Left renal cortex interstitium (tissue), 4 donors: Measurements from ENCODE around the gene KHDRBS2. TPM values are rescaled to one million over a fixed set of nuclear protein-coding genes. Genes with fewer than 3 reads are reported as not detected.

Source experiments
- DNase-seq, 4 donors: peaks; one replicate each; pipeline ENCODE4 v3.0.0-alpha.2; 2013; ENCODE audit warnings: low read depth in 4 of 4, low spot score in 2 of 4, missing footprints in 1 of 4
- polyA plus RNA-seq, 4 donors: library from polyadenylated mRNA; unstranded; fragments of 120-200 nt; gene quantifications; one replicate each; pipeline ENCODE4 v1.2.1, GENCODE V29; 2013; ENCODE audit not compliant: insufficient read length in 4 of 4

Gene KHDRBS2
- polyA plus RNA-seq, 4 donors, result 1.7 to 2.3 (median 2.1) TPM

DNA sequence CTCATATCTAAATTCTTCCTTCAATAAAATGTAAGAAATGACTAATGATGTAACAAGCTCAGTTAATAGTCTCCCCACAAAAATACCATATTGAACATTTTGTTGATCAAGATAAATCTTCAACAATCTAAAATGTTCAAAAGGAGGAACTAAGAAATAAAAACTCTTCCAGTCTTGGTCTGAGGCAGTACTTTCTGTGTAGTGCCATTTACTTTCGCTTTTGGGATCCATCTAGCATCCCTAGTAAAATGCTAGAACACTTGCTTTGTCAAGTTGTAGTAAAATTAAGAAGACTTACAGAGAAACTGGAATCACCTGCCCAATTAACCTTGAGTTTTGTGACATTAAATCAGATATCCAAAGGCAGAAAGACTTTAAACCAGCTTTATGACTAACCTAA, 246.4 kb downstream of the KHDRBS2 start:
- no peak for DNase-seq

DNA sequence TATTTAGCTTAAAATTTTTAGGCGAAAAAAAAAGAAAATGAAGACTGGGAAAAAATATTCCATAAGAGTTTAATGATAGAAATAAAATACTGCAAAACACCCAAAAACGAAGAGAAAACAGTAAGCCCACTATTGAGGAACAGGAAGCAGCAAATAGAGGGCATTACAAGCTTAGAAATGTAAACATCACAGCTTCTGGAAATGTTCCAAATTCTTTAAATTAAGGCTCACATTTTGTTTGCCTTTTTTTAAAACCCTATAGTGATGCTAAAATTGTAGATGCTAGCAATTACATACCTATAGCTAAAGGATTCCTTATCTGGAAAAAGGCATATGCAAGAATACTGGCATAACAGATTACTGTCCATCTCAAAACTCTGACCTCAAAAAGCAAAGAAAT, 248.6 kb downstream of the KHDRBS2 start:
- no peak for DNase-seq

GRCh38 chr6:62035952-62036351, 250.1 kb downstream of the KHDRBS2 start:
- no peak for DNase-seq

DNA sequence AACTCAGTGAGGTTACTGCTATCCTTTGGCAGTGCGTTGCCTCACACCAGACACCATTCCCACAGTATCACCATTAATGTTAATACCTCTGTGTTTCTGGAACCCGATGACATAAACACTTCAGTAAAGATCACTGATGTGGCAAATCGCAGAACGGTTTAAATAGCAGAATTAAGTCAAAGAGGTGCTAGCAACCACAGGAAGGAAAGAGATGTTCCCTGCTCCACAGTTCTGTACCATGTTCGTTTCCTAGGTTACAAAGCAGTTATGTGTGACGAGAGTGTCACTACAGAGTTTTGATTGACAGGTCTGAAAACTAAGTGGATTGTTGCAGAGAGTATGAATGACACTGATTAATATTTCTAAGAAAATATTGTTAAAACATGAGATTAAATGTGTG, 272.3 kb downstream of the KHDRBS2 start:
- DNase-seq, result no peak

- DNase-seq, result no peak
Observed at GRCh38 chr6:62009445-62009844, 276.6 kb downstream of the KHDRBS2 start.

DNA sequence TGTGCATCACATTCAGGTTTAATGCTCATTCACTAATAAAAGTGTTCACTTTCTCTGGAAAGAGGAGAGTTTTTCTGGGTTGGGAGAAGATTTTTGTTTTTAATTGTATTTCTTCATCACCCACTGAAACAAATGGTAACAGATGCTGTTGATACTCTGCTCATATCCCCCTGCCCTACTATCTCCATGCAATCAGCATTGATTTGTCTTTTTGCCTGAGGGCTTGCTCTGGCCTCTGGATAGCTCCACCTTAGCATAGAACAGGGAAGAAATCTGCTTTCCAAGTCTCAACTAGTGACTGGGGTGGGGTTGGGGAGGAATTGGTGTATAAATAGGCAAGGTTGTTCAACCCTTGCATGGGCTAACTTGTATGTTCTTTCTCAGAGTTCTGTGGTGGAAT, 296.4 kb downstream of the KHDRBS2 start:
- DNase-seq, result no peak

DNA sequence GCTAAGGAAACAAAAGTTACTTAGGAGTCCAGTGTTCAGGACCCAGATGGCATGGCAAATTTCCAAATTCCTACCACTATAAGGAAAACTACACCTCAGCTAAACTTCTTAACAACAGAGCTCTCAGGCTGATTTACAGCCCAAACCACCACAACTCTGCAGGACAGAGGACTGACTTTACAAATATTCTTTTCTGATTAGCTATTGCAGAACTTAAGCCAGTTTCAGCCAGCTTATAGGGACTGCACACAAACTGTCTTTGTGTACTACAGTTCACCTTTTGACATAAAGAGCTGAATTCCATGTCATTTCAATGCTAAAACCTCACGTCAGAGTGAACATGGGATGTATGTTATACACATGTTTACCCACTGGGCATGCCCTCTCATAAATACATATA, 305.4 kb downstream of the KHDRBS2 start:
- DNase-seq, result no peak

GRCh38 chr6:61977947-61978346, 308.1 kb downstream of the KHDRBS2 start:
- DNase-seq, result no peak

GRCh38 chr6:61977099-61977498, 308.9 kb downstream of the KHDRBS2 start:
- DNase-seq, result no peak

- DNase-seq, result no peak
Observed at GRCh38 chr6:61959196-61959595, 326.8 kb downstream of the KHDRBS2 start.

- DNase-seq, result no peak
Observed at GRCh38 chr6:61953851-61954250, 332.2 kb downstream of the KHDRBS2 start.

GRCh38 chr6:61951586-61951985, 334.4 kb downstream of the KHDRBS2 start:
- no peak for DNase-seq

DNA sequence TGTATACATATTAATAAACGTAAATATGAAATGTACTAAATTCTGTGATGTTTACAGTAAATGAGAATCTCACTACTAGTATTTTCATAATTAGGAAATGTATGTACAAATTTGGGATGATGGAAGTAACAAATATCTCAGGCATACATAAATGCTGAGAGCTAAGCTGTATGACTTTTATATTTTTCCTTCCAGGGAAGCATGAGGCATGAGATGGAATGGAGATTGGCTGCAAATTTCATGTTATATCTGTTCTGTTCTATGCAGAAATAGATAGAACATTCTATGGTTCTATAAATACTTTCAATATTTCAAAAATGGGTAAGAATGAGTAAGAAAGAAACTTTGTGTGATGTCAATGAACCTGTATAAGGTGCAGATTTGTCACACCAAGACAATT, 335.2 kb downstream of the KHDRBS2 start:
- DNase-seq, result no peak

GRCh38 chr6:61949971-61950370, 336.1 kb downstream of the KHDRBS2 start:
- DNase-seq, result no peak

DNA sequence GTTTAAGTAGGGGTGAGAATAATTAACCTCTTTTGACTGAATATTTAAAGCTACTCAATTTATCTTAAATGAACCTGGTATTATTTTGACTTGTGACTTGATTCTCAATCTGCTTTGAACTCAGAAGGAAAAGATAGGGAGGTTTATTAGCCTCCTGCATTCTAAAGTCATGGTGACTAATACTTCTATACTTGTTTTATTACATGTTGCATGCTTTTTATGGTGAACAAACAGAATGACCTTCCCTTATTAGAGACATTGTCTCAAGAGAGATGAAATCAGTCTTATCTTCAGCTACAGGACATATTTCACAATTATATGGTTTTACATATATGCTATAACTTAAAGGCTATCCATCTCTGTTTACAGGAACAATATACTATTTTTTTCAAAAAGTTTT, 336.9 kb downstream of the KHDRBS2 start:
- no peak for DNase-seq

- no peak for DNase-seq
Observed at GRCh38 chr6:61947311-61947947, 338.6 kb downstream of the KHDRBS2 start.

DNA sequence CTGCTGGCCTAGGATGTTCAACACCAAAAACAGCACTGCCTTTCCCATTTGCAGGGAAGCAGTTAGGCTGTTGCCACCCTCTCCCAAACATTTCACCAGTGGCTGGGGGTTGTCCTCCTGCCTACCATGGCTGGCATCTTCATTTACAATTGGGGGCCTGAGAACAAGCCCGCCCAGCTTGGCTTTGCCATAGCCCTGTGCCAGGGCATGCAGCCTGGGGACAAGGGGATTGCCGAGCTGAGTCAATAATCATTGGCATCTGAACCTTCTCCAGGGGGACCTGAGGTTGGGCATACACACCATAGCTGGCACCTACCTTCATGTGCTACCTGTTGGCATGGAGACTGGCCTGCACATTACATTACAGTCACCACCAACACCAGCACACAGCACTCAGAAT, 345.1 kb downstream of the KHDRBS2 start:
- DNase-seq, result no peak

DNA sequence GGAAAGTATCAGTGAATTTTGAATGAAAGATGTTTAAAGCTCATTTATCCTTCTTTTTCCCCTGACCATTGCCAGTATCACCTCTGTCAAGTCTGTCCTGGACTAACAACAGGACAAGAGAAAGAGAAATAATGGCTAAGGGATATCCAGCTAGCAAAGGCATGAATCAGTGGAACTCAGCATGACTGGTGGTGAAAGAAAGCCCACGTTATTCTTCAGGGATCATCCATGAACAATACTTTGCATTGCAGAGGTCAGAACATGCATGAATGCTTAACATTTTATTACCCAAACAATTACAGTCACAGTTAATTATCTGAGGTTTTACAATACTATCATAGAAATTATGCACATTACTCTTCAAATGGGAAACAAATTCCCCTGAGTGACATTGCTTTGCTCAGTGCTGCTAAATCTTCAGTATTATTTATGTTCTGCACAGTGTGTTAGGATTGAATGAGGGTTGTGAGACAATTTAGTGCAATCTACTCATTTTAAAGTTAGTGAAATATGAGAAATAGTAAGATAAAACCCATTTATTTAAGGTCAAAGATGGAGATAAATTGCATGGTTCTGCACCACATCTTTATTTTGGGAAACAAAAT, 350.7 kb downstream of the KHDRBS2 start:
- no peak for DNase-seq

- no peak for DNase-seq
Observed at GRCh38 chr6:61909486-61909885, 376.5 kb downstream of the KHDRBS2 start.

- no peak for DNase-seq
Observed at GRCh38 chr6:61901748-61902147, 384.3 kb downstream of the KHDRBS2 start.

GRCh38 chr6:61894536-61894935, 391.5 kb downstream of the KHDRBS2 start:
- DNase-seq, result no peak

DNA sequence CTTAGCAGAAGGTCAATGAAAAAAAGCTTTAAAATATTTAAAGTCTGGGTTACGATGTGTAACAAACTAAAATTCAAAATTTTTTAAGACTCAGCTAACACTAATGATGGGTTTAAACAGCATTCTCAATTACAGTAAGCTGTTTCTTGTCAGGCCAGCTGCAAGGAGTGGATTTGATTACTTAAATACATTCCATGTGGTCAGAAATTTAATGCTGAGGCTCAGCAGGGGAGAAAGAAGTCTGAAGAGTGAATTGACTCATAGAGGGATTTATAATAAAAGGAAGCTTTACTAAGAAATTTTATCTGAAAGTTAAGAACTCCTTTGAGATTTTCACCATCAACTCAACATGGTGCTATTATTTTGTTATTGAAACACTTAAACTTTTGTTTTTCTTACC, 398.6 kb downstream of the KHDRBS2 start:
- DNase-seq, result no peak
